GM12875 (cell line): Measurements from ENCODE around the gene MYO18B.

ENCODE experiments used
- H3K4me3 ChIP-seq: one replicate; pipeline ENCODE4 v1.5.1; 2011; ENCODE audit warnings: low read depth, low read length, control low read depth
- CTCF ChIP-seq: IDR thresholded peaks from 2 replicates; pipeline ENCODE4 v1.5.1; 2011; ENCODE audit warnings: low read depth, mild to moderate bottlenecking, control low read depth, inconsistent platforms, low read length, moderate library complexity, borderline replicate concordance; ENCODE audit not compliant: insufficient read depth

The MYO18B gene

DNA sequence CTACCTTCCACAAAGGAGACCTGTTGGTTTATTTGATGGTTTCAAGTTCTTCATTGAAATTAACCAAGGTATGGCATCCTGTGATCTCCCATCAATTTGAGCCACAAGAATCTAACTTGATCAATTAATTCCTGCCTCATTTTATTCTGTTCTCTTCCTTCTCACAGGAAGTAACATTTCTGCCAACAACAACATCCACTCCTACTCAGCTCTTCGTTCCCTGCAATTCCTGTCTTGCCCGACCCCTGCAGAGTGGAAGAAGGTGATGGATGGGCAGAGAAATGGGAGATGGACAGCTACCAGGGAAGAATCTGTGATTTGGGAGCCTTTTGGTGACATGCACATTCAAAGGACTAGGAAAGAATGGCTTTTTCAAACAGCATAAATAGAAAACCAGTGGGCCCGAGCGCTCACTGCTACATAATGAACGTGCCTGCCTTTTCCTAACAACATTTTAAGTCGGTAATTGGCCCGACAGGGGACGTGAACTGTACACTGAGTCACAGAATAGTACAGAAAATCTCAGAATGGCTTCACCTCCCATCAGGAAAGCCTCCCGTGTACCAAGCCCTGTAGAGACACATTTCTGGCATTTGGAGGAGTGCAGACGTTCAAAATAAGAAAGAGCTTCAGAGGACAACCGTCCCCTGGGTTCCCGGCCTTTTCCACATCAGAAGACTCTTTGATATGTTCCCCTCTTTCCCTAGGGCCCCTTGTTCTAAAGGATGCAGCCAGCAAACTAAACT, 314.6 kb downstream of the MYO18B start:
- H3K4me3 ChIP-seq = no peak overlapping the region
- no peak for TF ChIP-seq CTCF

GRCh38 chr22:26057731-26058130, 315.7 kb downstream of the MYO18B start:
- H3K4me3 ChIP-seq = no peak overlapping the region
- no peak for TF ChIP-seq CTCF

DNA sequence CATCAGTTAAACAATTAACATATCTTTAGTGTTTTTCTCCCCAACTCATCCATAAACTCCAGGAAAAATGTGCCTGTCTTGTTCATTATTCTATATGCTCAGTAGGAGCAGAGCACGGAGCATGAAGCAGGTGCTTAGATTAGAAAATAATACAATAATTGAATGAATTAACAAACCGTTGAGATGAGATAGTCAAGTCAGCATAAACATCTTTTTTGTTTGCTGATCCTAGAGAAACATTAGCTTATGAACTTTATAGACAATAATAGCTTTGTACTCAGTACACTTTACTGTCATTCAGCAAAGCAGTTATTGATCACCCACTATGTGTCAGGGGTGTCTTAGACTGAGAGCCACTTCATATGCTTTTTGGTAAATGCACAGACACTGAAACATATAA, 322.1 kb downstream of the MYO18B start:
- no peak for TF ChIP-seq CTCF
- no peak overlapping the region for H3K4me3 ChIP-seq

GRCh38 chr22:26065847-26066246, 323.9 kb downstream of the MYO18B start:
- no peak overlapping the region for H3K4me3 ChIP-seq
- TF ChIP-seq CTCF = no peak

- TF ChIP-seq CTCF = no peak
These were observed 324.5 kb downstream of the MYO18B start for GRCh38 chr22:26066534-26066933.

DNA sequence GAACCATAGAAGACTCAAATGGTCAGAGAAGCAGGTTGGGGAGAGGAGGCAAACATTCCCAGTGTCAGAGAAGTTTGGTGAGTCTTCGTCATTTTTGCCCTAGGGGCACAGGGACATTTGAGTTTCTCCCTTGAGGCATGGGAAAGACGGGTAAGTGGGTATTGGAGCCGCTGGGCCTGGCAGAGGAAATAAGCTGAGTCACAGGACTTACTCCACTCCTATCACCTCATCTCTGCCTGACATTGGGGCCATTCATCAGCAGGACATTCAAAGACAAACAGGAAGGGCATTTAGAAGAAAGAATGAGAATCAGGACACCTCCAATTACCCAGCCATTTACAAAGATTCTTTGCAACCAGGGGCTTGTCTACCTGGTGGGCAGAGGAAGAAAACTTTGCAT, 326.6 kb downstream of the MYO18B start:
- no peak for TF ChIP-seq CTCF
- H3K4me3 ChIP-seq = no peak overlapping the region

More at GRCh38 chr22:26066534-26066933, 324.5 kb downstream of the MYO18B start:
- no peak overlapping the region for H3K4me3 ChIP-seq

- H3K4me3 ChIP-seq = no peak overlapping the region
- TF ChIP-seq CTCF = no peak
These were observed 330.6 kb downstream of the MYO18B start for GRCh38 chr22:26072621-26073020.
